Astrocyte (in vitro differentiated cells and primary cell): ENCODE data around the gene AP3B1.

ENCODE experiments used
- CTCF ChIP-seq: IDR thresholded peaks from 2 replicates; pipeline ENCODE4 v1.5.1; 2011; ENCODE audit warnings: low read depth, mild to moderate bottlenecking, inconsistent platforms, low read length, moderate library complexity; ENCODE audit not compliant: insufficient read depth
- EZH2 ChIP-seq: IDR thresholded peaks from 2 replicates; pipeline ENCODE4 v1.6.1; 2012; ENCODE audit warnings: mild to moderate bottlenecking, low read length, inconsistent platforms; ENCODE audit not compliant: insufficient read depth

- TF ChIP-seq CTCF (no peak), EZH2 (no peak)
Observed at GRCh38 chr5:77986261-77986660, 308.2 kb downstream of the AP3B1 start.
